Upper lobe of right lung (tissue), 1 donor: ENCODE measurements around the gene MGAT4A. TPM values are rescaled to one million over a fixed set of nuclear protein-coding genes. Genes with fewer than 3 reads are reported as not detected.

Experiments used
- ATAC-seq: fragments of 200-7000 bp; cut with Tn5 transposase; one replicate; pipeline ENCODE4 v1.9.1; 2020; ENCODE audit warnings: mild to moderate bottlenecking, moderate library complexity
- DNase-seq: peaks from one replicate; pipeline ENCODE4 v3.0.0-alpha.2; 2020
- H3K27ac ChIP-seq: fragments of 200-600 bp; one replicate; pipeline ENCODE4 v1.8.0; 2022
- H3K27me3 ChIP-seq: fragments of 200-600 bp; one replicate; pipeline ENCODE4 v1.8.0; 2022; ENCODE audit warnings: mild to moderate bottlenecking
- H3K36me3 ChIP-seq: fragments of 200-600 bp; one replicate; pipeline ENCODE4 v1.8.0; 2022
- H3K4me1 ChIP-seq: fragments of 200-600 bp; one replicate; pipeline ENCODE4 v1.8.0; 2022
- H3K4me3 ChIP-seq: fragments of 200-600 bp; one replicate; pipeline ENCODE4 v1.8.0; 2022; ENCODE audit warnings: mild to moderate bottlenecking
- H3K9me3 ChIP-seq: fragments of 200-600 bp; one replicate; pipeline ENCODE4 v1.8.0; 2022
- intact Hi-C: fragments of 100-400 bp; cut with DNase I; formaldehyde crosslinking; loops from one replicate; pipeline ENCODE4 v1.11.0; 2022
- total RNA-seq: library from RNA; stranded (reverse); fragmentation: NEBNext Ultra II Directional; extraction: Animal tissue kit (Norgen Biotek cat#: 25700); gene quantifications from one replicate; pipeline ENCODE4 v1.2.1, GENCODE V29; 2021
- TF ChIP-seq, protein P1 (sequence below): fragments of 200-600 bp; IDR thresholded peaks from one replicate; pipeline ENCODE4 v1.8.0; 2022; ENCODE audit warnings: antibody characterized with exemption
- donor health status: DM: no; HTN: yes; CAD: no; lungs with severe emphysema.

The MGAT4A gene
- total RNA-seq, 1 donor from 2014 or later: 85.8 TPM

DNA sequence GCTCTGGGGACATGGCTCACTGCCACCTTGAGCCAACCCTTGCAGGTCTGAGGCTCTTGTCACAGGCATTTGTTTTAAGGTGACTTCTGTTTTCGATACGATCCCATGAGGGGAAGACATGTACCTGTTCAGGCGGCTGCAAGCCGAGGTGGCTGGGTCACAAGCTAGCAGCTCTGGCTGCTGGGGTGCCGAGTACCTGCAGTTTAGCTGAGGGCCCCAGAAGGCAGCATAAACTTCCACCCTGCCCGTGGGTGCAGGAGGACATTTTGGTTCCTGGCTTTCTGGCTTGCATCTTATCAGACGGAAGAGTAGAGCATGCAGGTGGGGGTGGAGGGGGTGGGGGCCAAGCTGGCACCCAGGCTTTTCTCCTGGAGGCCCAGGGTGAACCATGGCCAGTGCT is 151.0 kb downstream of the MGAT4A start:
- Histone ChIP-seq H3K27ac (no peak overlapping the region), H3K4me3 (no peak overlapping the region), H3K4me1 (no peaks in the 10 kb centered on the region), H3K27me3 (no peaks in the 10 kb centered on the region), H3K36me3 (peaks cover 80% of the 10 kb centered on the region), H3K9me3 (no peaks in the 10 kb centered on the region)
- TF ChIP-seq, protein P1, sequence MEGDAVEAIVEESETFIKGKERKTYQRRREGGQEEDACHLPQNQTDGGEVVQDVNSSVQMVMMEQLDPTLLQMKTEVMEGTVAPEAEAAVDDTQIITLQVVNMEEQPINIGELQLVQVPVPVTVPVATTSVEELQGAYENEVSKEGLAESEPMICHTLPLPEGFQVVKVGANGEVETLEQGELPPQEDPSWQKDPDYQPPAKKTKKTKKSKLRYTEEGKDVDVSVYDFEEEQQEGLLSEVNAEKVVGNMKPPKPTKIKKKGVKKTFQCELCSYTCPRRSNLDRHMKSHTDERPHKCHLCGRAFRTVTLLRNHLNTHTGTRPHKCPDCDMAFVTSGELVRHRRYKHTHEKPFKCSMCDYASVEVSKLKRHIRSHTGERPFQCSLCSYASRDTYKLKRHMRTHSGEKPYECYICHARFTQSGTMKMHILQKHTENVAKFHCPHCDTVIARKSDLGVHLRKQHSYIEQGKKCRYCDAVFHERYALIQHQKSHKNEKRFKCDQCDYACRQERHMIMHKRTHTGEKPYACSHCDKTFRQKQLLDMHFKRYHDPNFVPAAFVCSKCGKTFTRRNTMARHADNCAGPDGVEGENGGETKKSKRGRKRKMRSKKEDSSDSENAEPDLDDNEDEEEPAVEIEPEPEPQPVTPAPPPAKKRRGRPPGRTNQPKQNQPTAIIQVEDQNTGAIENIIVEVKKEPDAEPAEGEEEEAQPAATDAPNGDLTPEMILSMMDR: no peak
- no peak for DNase-seq
- ATAC-seq: no peak
- intact Hi-C loops: no loop called here

DNA sequence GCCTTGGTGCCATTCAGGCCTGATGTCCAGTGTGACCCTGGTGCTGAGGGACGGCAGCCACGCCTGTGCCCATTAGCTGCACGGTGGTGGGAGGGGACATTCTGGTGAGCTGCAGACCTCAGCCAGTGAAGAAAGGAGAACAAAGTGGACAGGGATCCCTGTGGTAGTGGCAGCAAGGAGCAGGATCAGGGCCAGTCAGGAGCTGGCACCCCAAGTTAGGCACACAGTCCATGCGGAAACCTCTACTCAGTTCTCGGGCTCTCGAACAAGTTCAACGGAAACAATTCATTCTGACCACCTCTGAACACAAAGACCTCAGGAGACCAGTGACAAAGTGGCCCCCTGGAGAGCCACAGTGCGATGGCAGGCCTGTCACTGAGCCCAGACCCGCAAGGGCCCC is 152.7 kb downstream of the MGAT4A start:
- Histone ChIP-seq H3K27ac (no peak overlapping the region), H3K36me3 (peaks cover 77% of the 10 kb centered on the region), H3K4me3 (no peak overlapping the region), H3K27me3 (no peaks in the 10 kb centered on the region), H3K9me3 (no peaks in the 10 kb centered on the region), H3K4me1 (no peaks in the 10 kb centered on the region)
- ATAC-seq: no peak
- TF ChIP-seq, protein P1: no peak
- intact Hi-C loops: no loop called here
- DNase-seq: no peak

DNA sequence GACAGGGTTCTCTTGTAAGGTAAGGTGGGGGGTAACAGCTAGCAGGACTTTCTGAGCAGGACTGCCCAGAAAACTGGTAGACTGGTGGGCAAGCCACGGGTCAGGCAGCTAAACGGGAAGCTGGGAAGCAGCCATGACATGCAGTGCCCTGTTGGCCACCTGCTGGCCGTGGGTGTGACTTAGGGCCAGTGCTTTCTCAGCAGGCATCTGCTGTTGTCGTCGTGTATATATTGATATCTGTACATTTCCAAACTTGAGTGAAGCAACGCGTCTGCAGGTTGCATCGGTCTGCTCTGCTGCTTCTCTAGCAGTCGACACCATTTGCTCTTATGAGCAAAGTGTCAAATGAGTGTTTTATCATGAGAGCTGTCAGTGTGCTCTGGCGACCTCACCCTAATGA is 153.6 kb downstream of the MGAT4A start:
- intact Hi-C loops: no loop called here
- H3K27me3 ChIP-seq: no peaks in the 10 kb centered on the region
- H3K4me1 ChIP-seq: no peaks in the 10 kb centered on the region
- H3K9me3 ChIP-seq: no peaks in the 10 kb centered on the region
- H3K36me3 ChIP-seq: peaks cover 75% of the 10 kb centered on the region
- no peak overlapping the region for H3K27ac ChIP-seq
- no peak overlapping the region for H3K4me3 ChIP-seq
- TF ChIP-seq, protein P1: no peak
- ATAC-seq (no peak), DNase-seq (no peak)

DNA sequence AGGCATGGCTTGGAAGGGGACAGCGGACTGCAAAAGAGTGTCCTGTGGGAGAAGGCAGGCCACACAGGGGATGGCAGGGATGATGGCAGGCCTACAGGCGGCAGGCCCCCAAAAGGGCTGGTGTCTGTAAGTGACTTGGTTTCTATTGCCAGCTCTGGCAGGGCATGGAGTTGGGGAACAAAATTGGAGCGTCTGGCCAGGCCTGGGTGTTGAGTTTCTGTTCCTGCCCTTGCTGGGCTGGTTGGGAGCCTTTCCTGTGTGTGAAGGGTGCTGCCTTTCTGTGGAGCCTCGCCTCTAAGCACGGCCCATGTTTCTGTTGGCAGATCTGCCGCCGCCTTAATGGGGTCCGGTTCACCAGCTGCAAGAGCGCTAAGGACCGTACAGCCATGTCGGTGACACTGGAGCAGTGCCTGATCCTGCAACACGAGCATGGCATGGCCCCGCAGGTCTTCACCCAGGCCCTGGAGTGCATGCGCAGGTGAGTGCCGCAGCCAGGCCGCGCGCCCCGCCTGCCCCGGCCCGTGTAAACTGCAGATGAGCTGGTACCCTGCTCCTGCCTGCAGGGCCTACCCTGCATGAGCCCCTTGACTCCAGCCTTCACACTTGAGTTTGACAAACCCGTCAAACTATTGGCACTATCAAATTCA is 154.1 kb downstream of the MGAT4A start:
- no peaks in the 10 kb centered on the region for H3K9me3 ChIP-seq
- TF ChIP-seq, protein P1: no peak
- no peaks in the 10 kb centered on the region for H3K4me1 ChIP-seq
- no peaks in the 10 kb centered on the region for H3K27me3 ChIP-seq
- peaks cover 77% of the 10 kb centered on the region for H3K36me3 ChIP-seq
- intact Hi-C loops: no loop called here
- no peak overlapping the region for H3K27ac ChIP-seq
- no peak for DNase-seq
- no peak overlapping the region for H3K4me3 ChIP-seq
- no peak for ATAC-seq

DNA sequence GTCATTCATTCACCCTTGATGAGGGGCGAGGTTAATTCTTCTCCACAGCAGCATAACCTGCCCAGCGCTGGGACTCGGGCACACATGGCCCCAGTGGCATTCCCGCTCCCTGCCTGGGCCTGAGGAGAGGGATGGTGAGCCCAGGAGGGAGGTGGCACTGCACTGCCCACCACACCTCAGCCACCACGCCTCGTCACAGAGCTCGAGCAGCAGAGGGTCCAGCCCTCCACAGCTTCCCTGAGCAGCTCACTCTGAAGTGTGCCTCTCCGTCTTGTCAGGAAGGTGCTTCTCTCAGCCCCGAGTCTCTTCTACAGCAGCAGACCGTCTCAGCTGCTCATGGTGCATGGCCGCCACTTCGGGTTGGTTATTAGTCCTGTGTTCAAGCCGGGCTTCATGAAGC is 157.5 kb downstream of the MGAT4A start:
- Histone ChIP-seq H3K9me3 (no peaks in the 10 kb centered on the region), H3K27me3 (no peaks in the 10 kb centered on the region), H3K4me3 (no peak overlapping the region), H3K4me1 (no peaks in the 10 kb centered on the region), H3K36me3 (peaks cover 87% of the 10 kb centered on the region), H3K27ac (no peak overlapping the region)
- DNase-seq (no peak), ATAC-seq (no peak)
- intact Hi-C loops: no loop called here
- TF ChIP-seq, protein P1: no peak

DNA sequence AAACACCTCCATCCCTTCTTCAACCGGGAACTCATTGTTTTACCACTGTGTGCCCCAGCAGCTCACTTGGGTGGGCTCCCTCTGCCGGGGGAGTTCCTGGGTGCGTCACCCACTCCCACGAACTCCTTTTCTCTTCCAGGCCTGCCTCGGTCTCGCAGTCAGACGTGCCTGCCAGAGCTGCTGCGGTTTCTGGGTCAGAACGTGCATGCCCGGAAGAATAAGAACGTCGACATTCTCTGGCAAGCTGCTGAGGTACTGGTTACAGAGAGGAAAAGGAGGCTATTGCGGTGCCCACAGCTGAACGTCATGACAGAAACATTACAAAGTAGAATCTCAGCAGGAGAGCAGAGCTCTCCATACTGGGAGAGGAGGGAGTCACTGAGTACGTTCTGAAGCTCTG is 158.3 kb downstream of the MGAT4A start:
- intact Hi-C loops: no loop called here
- no peaks in the 10 kb centered on the region for H3K9me3 ChIP-seq
- H3K27me3 ChIP-seq: no peaks in the 10 kb centered on the region
- peaks cover 87% of the 10 kb centered on the region for H3K36me3 ChIP-seq
- DNase-seq (no peak), ATAC-seq (no peak)
- TF ChIP-seq, protein P1: no peak
- no peaks in the 10 kb centered on the region for H3K4me1 ChIP-seq
- H3K4me3 ChIP-seq: no peak overlapping the region
- H3K27ac ChIP-seq: no peak overlapping the region
